AG04449 (cell line): ENCODE data around the gene RGS6.

Source experiments
- CTCF ChIA-PET: fragments of 350-600 bp; formaldehyde crosslinking; extraction: SDS; loops from one replicate; lab custom pipeline; 2021; ENCODE audit warnings: antibody characterized with exemption; lab: Yijun Ruan, JAX
- POLR2A ChIA-PET: fragments of 400-600, 350-600 bp; formaldehyde crosslinking; extraction: SDS; loops from one replicate; lab custom pipeline; 2020; ENCODE audit warnings: antibody characterized with exemption, inconsistent platforms; lab: Yijun Ruan, JAX
- DNase-seq: peaks from one replicate; pipeline ENCODE4 v3.0.0-alpha.2; 2010; ENCODE audit warnings: low read depth, low spot score
- H3K4me3 ChIP-seq: 2 replicates; pipeline ENCODE4 v1.5.1; 2011; ENCODE audit warnings: low read depth, mild to moderate bottlenecking, control low read depth, low read length
- CTCF ChIP-seq: IDR thresholded peaks from one replicate; pipeline ENCODE4 v1.5.1; 2011; ENCODE audit warnings: mild to moderate bottlenecking, moderate library complexity, low read length, control low read depth, inconsistent platforms; ENCODE audit not compliant: insufficient read depth; ENCODE audit errors: missing control alignments

Gene RGS6

GRCh38 chr14:72254202-72254936 lies 322.1 kb downstream of the RGS6 start:
- H3K4me3 ChIP-seq = no peak overlapping the region
- ChIA-PET POLR2A (no interaction called here), CTCF (no interaction called here)
- DNase-seq = no peak
- no peak for TF ChIP-seq CTCF

GRCh38 chr14:72254937-72255472 lies 322.8 kb downstream of the RGS6 start:
- ChIA-PET CTCF (no interaction called here), POLR2A (no interaction called here)
- no peak for TF ChIP-seq CTCF
- H3K4me3 ChIP-seq = no peak overlapping the region
- no peak for DNase-seq

- DNase-seq = no peak
- CTCF ChIA-PET = no interaction called here
- TF ChIP-seq CTCF = no peak
Observed at GRCh38 chr14:72256055-72256454, 323.8 kb downstream of the RGS6 start.

GRCh38 chr14:72261068-72261467 lies 328.8 kb downstream of the RGS6 start:
- TF ChIP-seq CTCF = no peak
- ChIA-PET POLR2A (no interaction called here), CTCF (no interaction called here)
- no peak overlapping the region for H3K4me3 ChIP-seq
- DNase-seq = no peak

More at GRCh38 chr14:72256055-72256454, 323.8 kb downstream of the RGS6 start:
- POLR2A ChIA-PET = no interaction called here
- no peak overlapping the region for H3K4me3 ChIP-seq

GRCh38 chr14:72262771-72263170 lies 330.5 kb downstream of the RGS6 start:
- DNase-seq = no peak
- ChIA-PET CTCF (no interaction called here), POLR2A (no interaction called here)
- no peak overlapping the region for H3K4me3 ChIP-seq
- no peak for TF ChIP-seq CTCF

- no peak for TF ChIP-seq CTCF
- DNase-seq = no peak
- CTCF ChIA-PET = no interaction called here
- POLR2A ChIA-PET = no interaction called here
- H3K4me3 ChIP-seq = no peak overlapping the region
Observed at GRCh38 chr14:72264716-72265115, 332.5 kb downstream of the RGS6 start.
